ENCODE measurements around the gene CMYA5.

DNA sequence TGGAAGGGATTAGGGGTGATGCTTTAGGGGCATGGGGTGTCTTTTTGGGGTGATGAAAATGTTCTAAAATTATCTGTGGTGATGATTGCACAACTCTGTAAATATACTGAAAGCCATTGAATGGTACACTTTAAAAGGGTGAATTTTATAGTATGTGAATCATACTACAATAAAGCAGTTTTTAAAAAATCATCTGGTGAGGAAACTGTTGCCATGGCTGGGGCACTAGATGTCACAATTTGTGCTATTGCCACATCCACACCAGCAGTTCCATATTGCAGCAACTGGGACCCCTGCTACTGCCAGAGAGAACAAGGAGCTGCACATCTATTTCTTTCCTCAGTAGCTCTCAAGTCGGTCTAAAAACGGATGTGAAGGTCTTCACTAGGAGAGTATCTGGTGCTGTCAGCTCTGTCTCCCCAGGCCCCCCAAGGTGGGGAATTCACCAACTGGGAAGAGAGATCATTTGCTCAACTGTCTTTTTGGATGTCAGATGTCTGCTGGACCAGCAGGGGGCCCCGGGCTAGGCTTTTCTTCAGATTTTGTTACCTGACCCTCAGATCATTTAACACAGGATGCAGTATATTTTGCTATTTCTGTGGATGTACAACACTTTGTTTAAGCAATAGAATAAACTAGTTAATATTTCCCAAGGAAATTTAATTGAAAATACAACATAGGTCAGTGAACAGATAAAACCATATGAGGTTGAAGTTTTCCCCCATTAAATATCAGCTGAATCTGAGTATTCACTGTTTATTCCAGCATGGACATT is 13.2 kb downstream of the CMYA5 start:
- TF ChIP-seq POLR2AphosphoS5 (IDR thresholded peaks at IDR 0.05; ENCODE audit: borderline replicate concordance, low read depth, low read length) (no peak), EZH2 (IDR thresholded peaks at IDR 0.05) (no peak)

Data from SK-N-MC (cell line).